Right lobe of liver (tissue), 6 donors: ENCODE data around the gene FERMT1. TPM values are rescaled to one million over a fixed set of nuclear protein-coding genes. Genes with fewer than 3 reads are reported as not detected.

Experiments
- ATAC-seq, 4 donors: fragments of 200-7000 bp; cut with Tn5 transposase; one replicate each; pipeline ENCODE4 v1.9.1; 2020; ENCODE audit warnings: mild to moderate bottlenecking in 4 of 4, moderate library complexity in 4 of 4
- DNase-seq, 3 donors: peaks; one replicate each; pipeline ENCODE4 v3.0.0-alpha.2; 2020
- H3K27ac ChIP-seq, 3 donors: fragments of 200-600 bp; one replicate each; pipeline ENCODE4 v1.8.0; 2022
- H3K27me3 ChIP-seq, 2 donors: fragments of 200-600 bp; one replicate each; pipeline ENCODE4 v1.8.0; 2022
- H3K36me3 ChIP-seq, 4 donors: fragments of 200-600 bp; sonication (generic) in 1 of 4; one replicate each; pipeline versions ENCODE4 v1.5.1 to v1.8.0; 2017 to 2022; ENCODE audit warnings: control low read depth in 1 of 4
- H3K4me1 ChIP-seq, 4 donors: fragments of 200-600 bp; sonication (generic) in 1 of 4; one replicate each; pipeline versions ENCODE4 v1.5.1 to v1.8.0; 2017 to 2022; ENCODE audit warnings: control low read depth in 1 of 4
- H3K4me3 ChIP-seq, 3 donors: fragments of 200-600 bp; one replicate each; pipeline ENCODE4 v1.8.0; 2022
- H3K9me3 ChIP-seq, 4 donors: fragments of 200-600 bp; sonication (generic) in 1 of 4; one replicate each; pipeline versions ENCODE4 v1.5.1 to v1.8.0; 2017 to 2022; ENCODE audit warnings: control low read depth in 1 of 4
- CTCF ChIP-seq, 4 donors: fragments of 200-600 bp in 3 of 4; fragments of 450-650 bp in 1 of 4; IDR thresholded peaks; one replicate each; pipeline versions ENCODE4 v1.5.1 to v1.8.0; 2016 to 2022; ENCODE audit warnings: antibody characterized with exemption in 4 of 4, mild to moderate bottlenecking in 2 of 4
- POLR2A ChIP-seq: fragments of 450-650 bp; IDR thresholded peaks from one replicate; pipeline ENCODE4 v1.6.1; 2017; ENCODE audit warnings: antibody characterized with exemption, mild to moderate bottlenecking
- WGBS: methylation state at CpG from one replicate; pipeline ENCODE4 v1.1.6; 2018; ENCODE audit warnings: low coverage, low lambda C conversion rate; ENCODE audit not compliant: insufficient coverage; ENCODE audit errors: missing lambda C conversion rate; 5-methylcytosine and 5-hydroxymethylcytosine counted together
- intact Hi-C, 2 donors: fragments of 100-400 bp; cut with DNase I; formaldehyde crosslinking; loops; one replicate each; pipeline versions ENCODE4 v1.11.2 to v1.14.1; 2022
- total RNA-seq, 6 experiments: library from RNA; depleted of rRNA in 2 of 6; stranded (reverse); fragments of >200 nt in 2 of 6; fragmentation: NEBNext Ultra II Directional in 3 of 6; extraction: Animal tissue kit (Norgen Biotek cat#: 25700) in 3 of 6; gene quantifications; one replicate each; pipeline versions ENCODE4 v1.1.0 to v1.2.4, GENCODE V29; 2016 to 2023
- donor health status: DM: no; HTN: yes; CAD: no.
- donor health status: DM: no; HTN: no; CAD: no.
- donor health status: DM: no; HTN: no; CAD: no.
- donor health status: DM: no; HTN: yes; CAD: no.
- donor health status: DM: no; HTN: yes; CAD: no.

The FERMT1 gene
- total RNA-seq, 6 experiments from 2014 or later, result 0.15 to 2.0 (median 0.55) TPM

GRCh38 chr20:6164421-6165341 lies 41.9 kb upstream of the FERMT1 start:
- Histone ChIP-seq H3K36me3 (no peaks in the 10 kb centered on the region), H3K4me3 (no peak overlapping the region), H3K27ac (peak overlapping the region in 1 of 3 donors; percentile 56), H3K4me1 (peaks cover 0 to 33% (median 0%) of the 10 kb centered on the region in 4 donors), H3K27me3 (no peaks in the 10 kb centered on the region), H3K9me3 (no peaks in the 10 kb centered on the region)
- intact Hi-C loops, result no loop called here
- DNase-seq (no peak), ATAC-seq (peak in 3 of 4 donors; percentile 48 to 63 (median 58))
- 57% methylated on average over 7 of the region's 10 CpGs for WGBS
- TF ChIP-seq POLR2A (no peak), CTCF (IDR thresholded peaks at IDR 0.05) (no peak)

GRCh38 chr20:6160736-6161135 lies 37.9 kb upstream of the FERMT1 start:
- Histone ChIP-seq H3K27ac (no peak overlapping the region), H3K4me3 (no peak overlapping the region), H3K4me1 (peaks cover 0 to 33% (median 0%) of the 10 kb centered on the region in 4 donors), H3K9me3 (peaks cover 0 to 5% (median 0%) of the 10 kb centered on the region in 4 donors), H3K27me3 (no peaks in the 10 kb centered on the region), H3K36me3 (no peaks in the 10 kb centered on the region)
- DNase-seq, result no peak
- intact Hi-C loops, result no loop called here
- whole genome bisulfite sequencing, result 89% methylated on average over 3 of the region's 3 CpGs
- TF ChIP-seq POLR2A (no peak), CTCF (IDR thresholded peaks at IDR 0.05) (no peak)
- ATAC-seq, result no peak

- Histone ChIP-seq H3K27ac (no peak overlapping the region), H3K27me3 (no peaks in the 10 kb centered on the region), H3K4me1 (peaks cover 0 to 4% (median 0%) of the 10 kb centered on the region in 4 donors), H3K36me3 (no peaks in the 10 kb centered on the region), H3K4me3 (no peak overlapping the region), H3K9me3 (peaks cover 0 to 5% (median 0%) of the 10 kb centered on the region in 4 donors)
- no peak for DNase-seq
- no CpG with 5 or more reads among the region's 2 CpGs for WGBS
- TF ChIP-seq POLR2A (no peak), CTCF (IDR thresholded peaks at IDR 0.05) (no peak)
- ATAC-seq, result no peak
- intact Hi-C loops, result no loop called here
Observed at GRCh38 chr20:6157345-6157744, 34.5 kb upstream of the FERMT1 start.

- H3K4me1 ChIP-seq, result no peaks in the 10 kb centered on the region
- H3K4me3 ChIP-seq, result no peak overlapping the region
- TF ChIP-seq CTCF (IDR thresholded peaks at IDR 0.05) (no peak), POLR2A (no peak)
- intact Hi-C loops, result no loop called here
- ATAC-seq, result no peak
- H3K9me3 ChIP-seq, result peaks cover 0 to 5% (median 0%) of the 10 kb centered on the region in 4 donors
- WGBS, result 64% methylated on average over 2 of the region's 2 CpGs
- H3K27ac ChIP-seq, result no peak overlapping the region
- H3K27me3 ChIP-seq, result no peaks in the 10 kb centered on the region
- no peaks in the 10 kb centered on the region for H3K36me3 ChIP-seq
- no peak for DNase-seq
Observed at GRCh38 chr20:6152777-6153176, 29.9 kb upstream of the FERMT1 start.
